ENCODE results near the gene CAPN13.

GRCh38 chr2:30769891-30770462, 37.3 kb downstream of the CAPN13 start:
- no peak for TF ChIP-seq POLR2A (IDR thresholded peaks at IDR 0.05)
- no peak for TF ChIP-seq CTCF (IDR thresholded peaks at IDR 0.05)

All from breast epithelium (tissue), 3 donors.